GM18519 (cell line): ENCODE data around the gene CEP250.

ENCODE experiments used
- ATAC-seq: cut with Tn5 transposase; IDR thresholded peaks from one replicate; pipeline ENCODE4 v1.9.1; 2021; ENCODE audit warnings: mild to moderate bottlenecking, moderate library complexity; ENCODE audit not compliant: unreplicated experiment, low FRiP score

Gene CEP250

DNA sequence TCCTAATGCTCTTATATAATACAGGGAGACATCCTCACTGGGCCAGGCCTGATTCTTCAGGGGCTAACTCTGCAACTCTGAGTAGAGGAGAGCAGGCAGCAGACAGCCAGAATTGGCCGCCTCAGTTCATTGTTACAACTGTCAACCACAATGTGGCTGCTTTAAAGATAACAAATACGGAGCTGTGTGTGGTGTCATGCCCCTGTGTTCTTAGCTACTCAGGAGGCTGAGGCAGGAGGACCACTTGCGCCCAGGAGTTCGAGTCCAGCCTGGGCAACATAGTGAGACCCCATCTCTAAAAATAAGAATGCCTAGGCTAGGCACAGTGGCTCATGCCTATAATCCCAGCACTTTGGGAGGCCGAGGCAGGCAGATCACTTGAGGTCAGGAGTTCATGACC is 34.3 kb downstream of the CEP250 start:
- no peak for ATAC-seq

DNA sequence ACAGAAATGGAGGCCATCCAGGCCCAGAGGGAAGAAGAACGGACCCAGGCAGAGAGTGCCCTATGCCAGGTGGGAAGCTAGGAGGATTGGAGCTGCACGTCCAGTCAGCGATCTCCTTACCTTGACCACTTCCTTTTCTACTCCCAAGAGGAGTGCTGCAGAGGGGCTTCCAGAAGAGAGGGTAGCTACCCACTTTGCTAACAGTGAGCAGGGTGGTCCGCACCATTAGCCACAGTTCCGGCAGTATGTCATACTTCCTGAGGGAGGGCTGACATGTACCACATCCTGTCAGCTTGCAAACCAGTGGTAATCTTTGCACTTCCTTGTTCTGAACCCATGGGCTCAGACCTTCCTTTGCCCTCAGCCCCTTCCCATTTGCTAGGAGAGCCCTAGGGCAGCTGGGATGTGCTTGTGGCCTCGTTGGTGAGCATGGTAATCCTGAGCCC is 35.4 kb downstream of the CEP250 start:
- ATAC-seq: no peak

GRCh38 chr20:35491823-35492222 is 36.4 kb downstream of the CEP250 start:
- ATAC-seq: no peak

GRCh38 chr20:35492352-35492751 is 37.0 kb downstream of the CEP250 start:
- ATAC-seq: no peak

GRCh38 chr20:35496481-35496880 is 41.1 kb downstream of the CEP250 start:
- no peak for ATAC-seq

GRCh38 chr20:35497320-35497719 is 41.9 kb downstream of the CEP250 start:
- no peak for ATAC-seq

DNA sequence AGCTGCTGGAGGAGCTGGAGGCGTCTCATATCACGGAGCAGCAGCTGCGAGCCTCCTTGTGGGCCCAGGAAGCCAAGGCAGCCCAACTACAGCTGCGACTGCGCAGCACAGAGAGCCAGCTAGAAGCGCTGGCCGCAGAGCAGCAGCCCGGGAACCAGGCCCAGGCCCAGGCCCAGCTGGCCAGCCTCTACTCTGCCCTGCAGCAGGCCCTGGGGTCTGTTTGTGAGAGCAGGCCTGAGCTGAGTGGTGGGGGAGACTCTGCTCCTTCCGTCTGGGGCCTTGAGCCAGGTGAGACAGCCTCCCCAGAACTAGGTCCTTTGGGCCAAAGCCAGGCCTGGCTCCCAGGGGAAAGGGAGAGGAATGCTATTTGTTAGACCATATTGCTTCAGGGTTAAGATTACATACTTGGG is 42.4 kb downstream of the CEP250 start:
- ATAC-seq: no peak

DNA sequence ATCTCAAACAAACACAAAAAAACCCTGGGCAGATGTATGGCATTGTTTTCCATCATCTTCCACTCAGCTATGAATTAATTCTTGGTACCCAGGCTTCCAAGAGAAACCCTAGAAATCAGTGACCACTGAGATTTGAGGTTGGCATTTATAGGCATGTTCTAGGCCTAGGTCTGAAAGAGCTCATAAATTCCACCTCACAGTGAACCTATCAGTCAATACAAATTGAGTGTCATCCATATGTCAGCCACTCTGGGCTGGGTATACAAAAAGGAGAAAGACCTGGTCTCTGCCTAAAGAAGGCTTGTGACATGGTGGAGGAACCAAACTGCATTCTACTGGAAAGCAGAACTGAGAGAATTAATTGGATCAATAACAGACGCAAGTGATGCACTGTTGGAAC is 43.9 kb downstream of the CEP250 start:
- no peak for ATAC-seq

DNA sequence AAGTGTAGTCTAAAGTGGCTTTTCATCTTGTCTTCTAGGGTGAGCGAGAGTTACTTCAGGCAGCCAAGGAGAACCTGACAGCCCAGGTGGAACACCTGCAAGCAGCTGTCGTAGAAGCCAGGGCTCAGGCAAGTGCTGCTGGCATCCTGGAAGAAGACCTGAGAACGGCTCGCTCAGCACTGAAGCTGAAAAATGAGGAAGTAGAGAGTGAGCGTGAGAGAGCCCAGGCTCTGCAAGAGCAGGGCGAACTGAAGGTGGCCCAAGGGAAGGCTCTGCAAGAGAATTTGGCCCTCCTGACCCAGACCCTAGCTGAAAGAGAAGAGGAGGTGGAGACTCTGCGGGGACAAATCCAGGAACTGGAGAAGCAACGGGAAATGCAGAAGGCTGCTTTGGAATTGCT is 47.0 kb downstream of the CEP250 start:
- ATAC-seq: no peak

DNA sequence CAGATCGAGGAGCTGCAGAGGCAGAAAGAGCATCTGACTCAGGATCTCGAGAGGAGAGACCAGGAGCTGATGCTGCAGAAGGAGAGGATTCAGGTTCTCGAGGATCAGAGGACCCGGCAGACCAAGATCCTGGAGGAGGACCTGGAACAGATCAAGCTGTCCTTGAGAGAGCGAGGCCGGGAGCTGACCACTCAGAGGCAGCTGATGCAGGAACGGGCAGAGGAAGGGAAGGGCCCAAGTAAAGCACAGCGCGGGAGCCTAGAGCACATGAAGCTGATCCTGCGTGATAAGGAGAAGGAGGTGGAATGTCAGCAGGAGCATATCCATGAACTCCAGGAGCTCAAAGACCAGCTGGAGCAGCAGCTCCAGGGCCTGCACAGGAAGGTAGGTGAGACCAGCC is 47.9 kb downstream of the CEP250 start:
- ATAC-seq: no peak

GRCh38 chr20:35503841-35504561 is 48.6 kb downstream of the CEP250 start:
- no peak for ATAC-seq

DNA sequence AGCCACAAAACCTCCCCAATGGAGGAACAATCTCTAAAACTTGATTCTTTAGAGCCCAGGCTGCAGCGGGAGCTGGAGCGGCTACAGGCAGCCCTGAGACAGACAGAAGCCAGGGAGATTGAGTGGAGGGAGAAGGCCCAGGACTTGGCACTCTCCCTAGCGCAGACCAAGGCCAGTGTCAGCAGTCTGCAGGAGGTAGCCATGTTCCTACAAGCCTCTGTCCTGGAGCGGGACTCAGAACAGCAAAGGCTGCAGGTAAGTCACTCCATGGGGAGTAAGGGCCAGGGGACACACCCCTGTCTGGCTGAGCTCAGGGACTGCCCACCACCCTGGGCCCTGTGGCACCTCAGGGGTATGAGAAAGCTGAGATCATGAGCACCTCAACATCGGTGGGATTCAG is 49.4 kb downstream of the CEP250 start:
- ATAC-seq: no peak

DNA sequence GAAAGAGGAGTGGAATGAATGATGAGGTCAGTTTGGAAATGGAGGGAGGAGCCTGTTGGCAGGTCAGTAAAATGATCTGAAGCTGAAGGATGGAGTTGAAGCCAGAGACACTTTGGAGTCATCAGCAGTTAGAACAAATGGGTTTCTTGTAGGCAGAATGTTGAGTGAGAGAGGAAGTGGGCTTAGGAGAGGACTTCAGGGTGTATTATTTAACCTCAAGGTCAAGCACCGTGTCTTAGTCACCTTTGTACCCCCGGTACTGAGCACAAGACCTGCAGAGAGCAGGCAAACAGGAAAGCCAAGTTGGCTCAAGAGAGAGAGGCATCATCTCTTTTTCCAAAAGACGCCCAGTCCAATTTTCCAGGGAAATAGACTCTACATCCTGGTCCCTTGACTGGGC is 50.8 kb downstream of the CEP250 start:
- no peak for ATAC-seq

GRCh38 chr20:35506872-35507638 is 51.7 kb downstream of the CEP250 start:
- no peak for ATAC-seq

DNA sequence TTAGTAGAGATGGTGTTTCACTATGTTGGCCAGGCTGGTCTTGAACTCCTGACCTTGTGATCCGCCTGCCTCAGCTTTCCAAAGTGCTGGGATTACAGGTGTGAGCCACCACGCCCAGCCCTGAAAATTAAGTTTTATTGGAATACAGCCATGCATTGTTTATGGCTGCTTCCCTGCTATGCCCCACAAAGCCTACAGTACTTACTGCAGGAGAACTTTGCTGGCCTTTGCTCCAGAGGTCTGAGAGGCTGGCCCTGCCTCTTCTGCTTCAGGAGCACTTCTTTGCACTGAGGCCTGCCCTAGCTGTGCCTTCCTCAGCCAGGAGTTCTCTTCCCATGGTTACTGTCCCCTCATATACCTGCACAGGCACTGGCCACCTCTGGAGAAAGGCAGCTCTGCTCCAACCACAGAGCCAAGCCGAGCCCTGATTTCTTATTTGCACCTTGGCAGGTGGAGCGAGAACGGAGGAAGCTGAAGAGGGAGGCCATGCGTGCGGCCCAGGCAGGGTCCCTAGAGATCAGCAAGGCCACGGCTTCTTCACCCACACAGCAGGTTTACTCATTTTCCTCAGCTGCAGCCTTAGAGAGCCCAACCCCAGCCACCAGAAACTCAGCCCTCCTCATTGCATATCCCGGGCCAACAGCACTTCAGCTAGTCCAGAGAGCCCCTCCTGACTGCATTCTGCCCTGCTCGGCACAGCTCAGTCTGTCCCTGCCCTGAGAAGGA is 53.3 kb downstream of the CEP250 start:
- no peak for ATAC-seq

DNA sequence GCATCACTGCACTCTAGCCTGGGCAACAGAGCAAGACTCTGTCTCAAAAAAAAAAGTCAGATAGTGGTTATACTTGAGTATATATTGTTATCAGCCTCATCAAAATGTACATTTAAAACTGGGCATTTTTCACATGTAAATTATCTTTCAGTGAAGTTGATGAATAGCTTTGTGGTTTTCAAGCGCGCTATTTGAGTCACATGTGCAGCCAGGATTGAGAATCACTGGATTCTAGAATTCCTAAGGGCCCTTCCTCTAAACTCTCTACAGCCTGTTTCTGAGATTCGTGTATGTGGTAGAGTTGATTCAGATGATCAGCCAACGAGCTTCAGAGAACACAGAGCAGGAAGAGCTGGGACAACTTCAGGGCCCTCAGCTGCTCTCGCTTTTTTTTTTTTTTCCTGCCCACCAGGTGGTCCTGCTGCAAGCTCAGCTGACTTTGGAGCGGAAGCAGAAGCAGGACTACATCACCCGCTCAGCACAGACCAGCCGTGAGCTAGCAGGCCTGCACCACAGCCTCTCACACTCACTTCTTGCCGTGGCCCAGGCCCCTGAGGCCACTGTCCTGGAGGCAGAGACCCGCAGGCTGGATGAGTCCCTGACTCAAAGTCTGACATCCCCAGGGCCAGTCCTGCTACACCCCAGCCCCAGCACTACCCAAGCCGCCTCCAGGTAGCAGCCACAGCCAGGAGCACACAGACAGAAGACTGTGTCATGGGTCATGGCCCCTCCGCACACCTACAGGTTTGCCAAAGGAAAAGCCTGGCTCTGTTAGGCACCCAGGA is 55.7 kb downstream of the CEP250 start:
- ATAC-seq: no peak

GRCh38 chr20:35511814-35512420 is 56.5 kb downstream of the CEP250 start:
- ATAC-seq: no peak

DNA sequence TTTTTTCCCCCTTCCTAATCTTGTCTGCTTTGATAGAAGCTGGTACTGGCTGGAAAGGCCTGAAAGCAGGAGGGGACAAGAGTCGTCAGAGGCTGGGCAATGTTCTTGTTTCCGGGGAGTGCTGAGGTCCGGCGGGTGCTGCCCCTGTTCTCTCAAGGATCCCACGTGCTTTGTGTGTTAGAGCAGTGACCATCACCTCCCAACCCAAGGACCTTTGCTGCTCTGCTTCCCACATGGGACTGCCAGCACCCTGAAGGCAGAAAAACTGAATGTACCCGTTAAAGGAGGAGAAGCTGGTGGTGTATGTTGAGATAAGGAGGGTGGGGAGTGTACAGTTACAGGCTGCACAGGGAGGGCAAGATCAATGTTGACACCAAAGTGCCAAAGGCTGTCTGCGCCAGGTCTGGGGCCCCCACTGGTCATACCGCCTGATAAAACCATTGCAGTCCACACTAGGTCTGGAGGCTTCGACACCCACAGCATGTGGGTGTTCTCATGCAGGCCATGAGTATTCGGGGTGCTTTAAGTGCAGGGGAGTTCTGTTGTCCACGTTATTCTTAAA is 59.1 kb downstream of the CEP250 start:
- no peak for ATAC-seq

GRCh38 chr20:35515341-35515740 is 59.9 kb downstream of the CEP250 start:
- ATAC-seq: no peak
